Fibroblast of skin of left quadriceps (primary cell): ENCODE measurements around the gene CPLX1.

ENCODE experiments used
- DNase-seq, 2 experiments: peaks; one replicate each; pipeline ENCODE4 v3.0.0-alpha.2; 2013; ENCODE audit warnings: low read depth in 2 of 2

The CPLX1 gene

DNA sequence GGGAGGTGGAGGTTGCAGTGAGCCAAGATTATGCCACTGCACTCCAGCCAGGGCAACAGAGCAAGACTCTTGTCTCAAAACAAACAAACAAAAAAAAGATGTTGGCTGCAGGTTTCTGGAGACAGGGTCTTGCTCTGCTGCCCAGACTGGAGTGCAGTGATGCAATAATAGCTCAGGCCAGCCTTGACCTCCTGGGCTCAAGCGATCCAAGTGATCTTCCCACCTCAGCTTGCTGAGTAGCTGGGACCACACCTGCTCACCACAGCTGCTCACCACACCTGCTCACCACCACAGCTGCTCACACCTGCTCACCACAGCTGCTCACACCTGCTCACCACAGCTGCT lies 29.9 kb upstream of the CPLX1 start:
- DNase-seq = no peak

DNA sequence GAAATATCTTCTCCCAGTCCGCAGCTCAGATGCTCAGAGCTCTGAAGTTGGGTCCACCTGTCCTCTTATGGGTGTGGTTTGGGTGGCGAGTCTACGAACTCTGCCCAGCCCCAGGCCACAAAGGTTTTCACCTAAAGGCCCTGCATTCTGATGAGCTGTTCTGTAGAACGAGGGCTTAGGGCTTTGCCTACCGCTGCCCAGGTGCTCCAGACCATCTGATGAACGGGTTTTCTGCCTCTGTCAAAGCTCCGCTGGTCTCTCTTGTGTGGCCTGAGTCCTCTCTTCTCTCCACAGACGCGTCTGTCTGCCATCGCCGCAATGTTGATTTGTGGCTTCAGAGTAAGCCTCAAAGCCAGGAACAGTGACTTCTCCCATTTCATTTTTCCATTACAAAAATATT lies 28.4 kb upstream of the CPLX1 start:
- no peak for DNase-seq

DNA sequence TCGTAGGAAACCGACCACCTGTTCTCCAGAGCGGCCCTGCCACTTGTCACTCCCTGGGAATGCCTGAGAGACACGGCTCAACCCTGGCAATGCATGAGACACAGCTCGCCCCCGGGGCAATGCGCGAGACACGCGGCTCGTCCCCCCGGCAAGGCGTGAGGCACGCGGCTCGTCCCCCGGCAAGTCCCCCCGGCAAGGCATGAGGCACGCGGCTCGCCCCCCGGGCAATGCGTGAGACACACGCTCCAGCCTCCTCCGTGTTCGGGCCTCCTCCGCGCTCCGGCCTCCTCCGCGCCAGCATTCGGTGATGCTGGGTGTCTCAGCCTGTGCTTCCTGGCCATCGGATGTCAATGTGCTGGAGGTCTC lies 27.5 kb upstream of the CPLX1 start:
- DNase-seq = no peak

DNA sequence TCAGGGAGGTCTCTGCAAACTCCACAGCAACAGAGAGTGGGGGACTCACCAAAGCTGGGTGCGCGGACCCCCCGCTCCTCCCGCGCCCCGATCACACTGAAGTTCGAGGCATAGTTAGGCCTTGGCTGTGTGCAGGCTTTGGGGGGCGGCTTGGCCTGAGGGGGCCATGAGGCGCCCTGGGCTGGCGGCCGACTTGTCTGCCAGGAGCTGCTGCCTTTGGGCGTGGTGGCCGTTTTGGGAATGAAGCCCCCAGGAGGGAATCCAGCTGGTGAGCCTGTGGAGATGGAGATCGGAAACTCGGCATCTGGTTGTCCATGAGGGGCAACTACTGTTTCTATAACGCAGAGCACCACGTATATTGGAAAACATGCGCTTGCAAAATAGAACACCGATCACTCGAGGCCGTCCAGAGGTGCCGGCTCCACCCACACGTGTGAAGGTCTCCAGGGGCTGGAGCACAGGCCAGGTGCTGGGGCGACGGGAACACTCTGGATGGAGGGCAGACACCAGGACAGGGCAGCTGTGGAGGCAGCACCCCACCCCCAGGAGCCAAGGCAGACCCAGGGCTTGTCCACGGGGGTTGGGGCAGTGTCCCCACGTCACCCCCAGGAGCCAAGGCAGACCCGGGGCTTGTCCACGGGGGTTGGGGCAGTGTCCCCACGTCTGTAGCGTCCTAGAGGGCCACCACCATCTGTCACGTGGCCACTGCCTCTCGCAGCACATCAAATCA lies 25.9 kb upstream of the CPLX1 start:
- no peak for DNase-seq

DNA sequence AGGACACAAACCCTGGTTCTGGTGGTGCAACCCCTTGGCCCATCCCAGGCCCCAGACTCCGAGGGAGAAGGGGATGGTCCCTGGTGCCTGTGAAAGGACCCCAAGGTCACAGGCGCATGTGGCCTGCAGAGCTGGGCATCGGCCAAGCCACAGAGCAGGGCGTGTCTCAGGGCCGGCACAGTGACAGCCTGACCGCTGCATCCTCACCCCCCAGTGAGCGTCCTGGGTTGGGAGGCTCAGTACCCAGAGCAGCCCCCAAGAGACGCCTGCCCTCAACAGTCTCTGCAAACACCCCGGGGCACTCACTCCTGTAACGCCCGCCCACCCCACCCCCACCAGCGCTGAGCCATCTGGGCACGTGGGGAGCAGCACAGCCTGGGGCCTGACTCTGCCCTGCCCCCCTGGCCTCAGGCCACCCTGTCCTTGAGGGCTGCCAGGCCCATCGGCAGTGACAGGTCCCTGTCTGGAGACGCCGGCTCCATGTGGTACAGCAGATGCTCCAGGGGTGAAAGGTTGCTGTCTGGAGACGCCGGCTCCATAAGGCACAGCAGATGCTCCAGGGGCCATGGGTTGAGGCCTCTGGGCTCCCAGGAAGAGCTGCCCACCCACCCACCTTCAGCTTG lies 24.5 kb upstream of the CPLX1 start:
- no peak for DNase-seq

DNA sequence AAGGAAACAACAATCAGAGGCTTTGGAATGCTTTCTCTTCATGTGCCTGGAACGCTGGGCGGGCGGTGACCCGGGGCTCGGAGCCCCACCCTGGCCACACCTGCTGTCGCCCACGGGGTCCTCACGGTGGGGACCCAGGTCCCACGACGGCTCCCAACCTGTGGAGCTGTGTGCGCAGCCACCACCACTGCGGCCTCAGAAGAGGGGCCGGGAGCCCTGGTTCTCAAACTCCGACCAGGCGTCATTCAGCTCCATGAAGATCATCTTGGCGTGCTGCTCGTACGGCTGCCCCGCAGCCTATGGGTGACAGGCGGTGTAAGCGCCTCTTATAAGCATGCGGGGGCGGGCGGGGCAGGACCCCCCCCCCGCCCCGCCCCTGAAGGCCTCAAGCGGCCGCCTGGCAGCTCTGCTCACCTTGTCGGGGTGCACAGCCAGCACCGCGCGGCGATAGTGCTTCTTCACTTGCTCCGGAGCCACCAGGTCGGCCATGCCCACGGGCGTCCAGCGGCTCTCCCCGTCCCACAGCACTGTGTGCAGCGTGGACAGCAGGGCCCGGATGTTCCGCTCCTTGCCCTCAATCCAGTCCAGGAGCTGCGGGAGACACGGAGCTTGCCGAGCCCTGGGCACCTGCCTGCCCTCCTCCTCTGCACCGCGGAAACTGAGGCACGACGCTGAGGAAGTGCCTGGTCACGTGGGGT lies 23.7 kb upstream of the CPLX1 start:
- no peak for DNase-seq

DNA sequence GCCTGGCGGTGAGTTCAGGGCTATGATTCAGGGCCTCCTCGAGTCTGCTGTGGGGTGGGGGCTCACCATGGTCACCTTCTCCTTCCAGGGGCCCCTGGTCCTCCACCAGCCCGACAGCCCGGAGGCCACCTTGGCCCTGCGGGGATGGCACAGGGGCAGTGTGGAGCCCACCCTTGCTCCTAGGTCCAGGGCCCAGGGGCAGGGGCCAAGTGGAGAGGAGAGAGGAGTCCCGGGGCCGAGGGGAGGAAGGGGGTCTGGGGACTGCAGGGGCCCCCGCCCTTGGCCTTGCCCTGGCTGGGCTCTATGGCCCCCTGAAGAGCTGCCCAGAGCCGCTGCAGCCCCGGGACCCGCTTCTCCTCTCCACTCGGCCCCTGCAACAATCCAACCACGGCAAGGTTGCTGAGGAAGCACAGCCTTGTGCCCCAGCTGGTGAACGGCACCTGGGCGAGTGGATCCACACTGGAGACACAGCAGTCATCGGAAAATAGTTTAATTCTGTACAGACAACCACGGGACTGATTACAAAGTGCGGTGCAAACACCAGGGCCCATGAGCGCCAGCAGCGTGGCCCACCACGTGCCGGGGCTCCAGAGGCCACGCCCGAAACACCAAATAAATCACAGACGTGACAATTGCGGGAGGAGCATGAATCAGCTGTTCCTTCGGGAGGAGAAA lies 23.0 kb upstream of the CPLX1 start:
- DNase-seq = no peak

DNA sequence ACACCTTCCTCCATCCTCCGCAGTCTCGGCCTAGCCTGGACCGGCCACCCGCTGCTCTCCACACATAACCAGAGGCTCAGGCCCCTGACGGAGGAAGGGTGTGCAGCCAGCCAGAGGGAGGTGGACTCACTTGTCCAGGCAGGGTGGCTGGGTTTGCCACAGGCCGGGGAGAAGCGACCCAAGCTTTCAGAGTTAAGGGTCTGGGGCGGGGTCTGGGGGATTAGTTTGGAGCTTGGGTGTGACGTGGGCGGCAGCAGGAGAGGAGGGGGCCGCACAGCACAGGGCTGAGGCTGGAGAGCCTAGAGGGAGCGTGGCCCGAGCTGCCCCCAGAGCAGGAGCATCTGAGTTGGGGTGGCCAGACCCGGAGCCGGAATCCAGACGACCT lies 22.4 kb upstream of the CPLX1 start:
- DNase-seq = no peak

DNA sequence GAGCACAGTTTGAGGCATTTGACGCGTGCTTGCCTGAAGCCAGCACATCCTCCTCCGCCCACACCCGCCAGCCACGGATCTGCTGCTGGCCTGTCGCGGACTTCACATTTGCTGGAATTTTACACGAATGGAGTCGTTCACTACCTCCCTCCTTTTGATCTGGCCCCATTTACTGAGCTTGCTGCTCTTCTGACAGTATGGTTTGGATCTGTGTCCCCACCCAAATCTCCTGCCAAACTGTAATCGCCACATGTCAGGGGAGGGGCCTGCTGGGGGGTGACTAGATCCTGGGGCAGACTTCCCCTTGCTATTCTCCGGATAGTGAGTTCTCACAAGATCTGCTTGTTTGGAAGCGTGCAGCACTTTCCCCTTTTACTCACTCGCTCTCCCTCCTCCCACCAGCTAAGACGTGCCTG lies 19.9 kb upstream of the CPLX1 start:
- peak; percentile 5 to 6 for DNase-seq

DNA sequence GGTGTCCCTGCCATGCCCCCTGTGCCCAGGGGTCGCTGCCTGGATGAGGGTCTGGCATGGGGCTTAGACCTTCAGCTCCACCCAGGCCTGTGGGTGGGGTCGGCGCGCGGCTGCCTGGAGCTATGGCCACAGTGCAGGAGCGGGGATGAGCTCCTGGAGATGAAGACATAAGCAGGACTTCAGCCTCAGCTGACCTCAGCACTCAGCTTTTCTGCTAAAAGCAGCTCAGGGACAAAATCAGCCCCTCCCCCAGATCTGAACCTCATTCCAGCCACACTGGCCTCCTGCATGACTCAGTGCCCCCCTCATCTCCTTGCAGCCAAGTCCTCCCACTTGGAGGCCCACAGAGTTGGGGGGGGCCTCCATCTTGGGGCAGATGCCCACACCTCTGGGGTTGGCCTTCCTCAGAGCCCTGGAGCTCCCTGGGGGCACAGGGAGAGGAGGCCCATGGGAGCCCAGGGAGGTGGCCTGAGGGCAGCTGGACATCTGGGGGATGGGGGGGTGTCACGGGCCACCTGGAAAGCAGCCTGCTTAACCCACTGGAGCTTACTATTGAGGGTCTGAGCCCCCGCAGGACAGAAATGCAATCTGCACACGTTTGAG lies 19.4 kb upstream of the CPLX1 start:
- peak; percentile 9 to 13 for DNase-seq

DNA sequence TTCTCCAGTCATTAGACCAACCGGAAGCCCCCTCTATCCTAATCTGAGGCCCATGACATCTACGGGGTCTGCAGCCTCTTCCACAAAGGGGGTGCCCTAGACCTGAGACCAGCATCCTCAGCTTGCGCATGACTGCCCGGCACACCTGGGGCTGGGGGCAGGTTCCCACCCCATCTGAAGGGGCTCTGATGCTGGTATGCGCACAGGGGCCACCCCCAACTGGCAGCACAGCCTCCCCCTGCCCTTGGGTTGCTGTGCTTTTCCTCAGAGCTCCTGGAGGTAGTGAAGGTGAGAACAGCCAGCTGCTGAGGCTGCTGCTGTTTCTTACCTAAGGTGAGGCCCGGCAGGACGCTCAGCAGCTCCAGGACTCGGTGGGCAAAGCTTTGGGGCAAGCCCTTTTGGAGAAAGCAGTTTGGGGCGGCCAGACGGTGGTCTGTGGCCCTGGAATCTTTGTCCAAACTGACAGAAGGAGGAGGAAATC lies 18.9 kb upstream of the CPLX1 start:
- no peak for DNase-seq

DNA sequence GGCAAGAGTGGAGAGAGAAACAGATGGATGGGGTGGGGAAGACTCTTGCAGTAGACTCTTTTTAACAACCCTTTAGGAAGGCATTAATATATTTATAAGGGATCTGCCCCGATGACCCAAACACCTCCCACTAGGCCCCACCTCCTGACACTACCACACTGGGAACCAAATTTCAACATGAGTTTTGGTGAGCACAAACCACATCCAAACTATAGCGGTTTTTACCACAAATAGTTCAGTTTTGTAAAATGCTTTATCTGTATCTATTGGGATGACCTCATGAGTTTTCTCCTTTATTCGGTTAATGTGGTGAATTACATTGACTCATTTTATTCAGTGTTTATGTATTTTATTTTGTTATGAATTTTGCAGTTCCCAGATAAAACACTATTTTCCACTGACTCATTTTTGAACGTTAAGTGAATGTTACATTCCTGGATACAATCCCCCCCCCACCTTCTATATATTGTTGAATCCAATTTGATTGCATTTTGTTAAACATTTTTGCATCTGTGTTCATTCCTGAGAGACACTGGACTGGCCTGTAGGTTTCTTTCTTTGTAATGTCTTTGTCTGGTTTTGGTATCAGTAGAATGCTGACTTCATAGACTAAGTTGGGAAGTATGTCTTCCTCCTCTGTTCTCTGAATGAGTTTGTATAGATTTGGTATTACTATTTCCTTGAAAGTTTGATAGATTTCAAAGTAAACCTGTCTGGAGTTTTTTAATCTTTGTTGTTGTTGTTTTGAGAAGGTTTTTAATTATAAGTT lies 13.9 kb upstream of the CPLX1 start:
- DNase-seq = no peak

DNA sequence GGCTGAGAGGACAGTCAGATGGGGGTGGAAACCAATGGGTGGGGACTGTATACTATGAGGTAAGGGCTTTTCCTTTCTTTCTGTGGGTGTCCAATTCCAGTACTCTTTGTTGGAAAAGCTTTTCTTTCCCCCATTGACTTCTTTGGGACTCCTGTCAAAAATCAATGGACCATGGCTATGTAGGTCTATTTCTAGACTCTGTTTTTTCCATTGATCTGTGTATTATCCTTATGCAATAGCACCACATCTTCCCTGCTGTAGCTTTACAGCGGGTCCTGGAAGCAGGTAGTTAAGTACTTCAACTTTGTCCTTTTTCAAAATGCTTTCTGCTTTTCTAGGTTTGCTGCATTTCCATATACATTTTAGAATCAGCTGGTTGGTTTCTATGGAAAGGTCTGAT lies 11.8 kb upstream of the CPLX1 start:
- no peak for DNase-seq

DNA sequence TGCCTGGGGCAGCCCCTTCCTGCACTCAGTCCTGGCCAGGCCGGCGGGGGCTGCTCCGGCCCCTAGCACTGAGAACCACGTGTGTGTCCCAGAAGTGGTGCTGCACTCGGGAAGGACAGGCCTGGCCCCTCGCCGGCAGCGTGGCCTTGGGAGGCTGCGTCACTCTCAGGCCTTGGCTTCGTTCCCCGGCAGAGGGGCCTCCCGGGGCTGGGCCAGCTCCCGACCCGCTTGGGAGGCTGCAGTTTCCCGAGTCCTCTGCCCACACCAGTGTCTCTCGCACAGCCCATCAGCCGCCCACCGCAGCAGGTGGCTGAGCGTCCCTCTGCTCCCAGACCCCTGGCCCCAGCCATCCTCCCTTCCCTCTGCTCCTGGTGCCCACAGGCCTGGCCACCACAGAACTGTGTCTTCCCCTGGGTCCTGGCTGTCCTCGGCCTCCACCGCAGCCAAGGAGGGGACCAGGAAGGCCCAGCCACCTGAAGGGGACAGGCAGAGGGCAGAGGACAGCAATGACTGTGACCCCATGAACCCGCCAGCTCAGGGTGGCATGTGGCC lies 10.9 kb upstream of the CPLX1 start:
- no peak for DNase-seq

DNA sequence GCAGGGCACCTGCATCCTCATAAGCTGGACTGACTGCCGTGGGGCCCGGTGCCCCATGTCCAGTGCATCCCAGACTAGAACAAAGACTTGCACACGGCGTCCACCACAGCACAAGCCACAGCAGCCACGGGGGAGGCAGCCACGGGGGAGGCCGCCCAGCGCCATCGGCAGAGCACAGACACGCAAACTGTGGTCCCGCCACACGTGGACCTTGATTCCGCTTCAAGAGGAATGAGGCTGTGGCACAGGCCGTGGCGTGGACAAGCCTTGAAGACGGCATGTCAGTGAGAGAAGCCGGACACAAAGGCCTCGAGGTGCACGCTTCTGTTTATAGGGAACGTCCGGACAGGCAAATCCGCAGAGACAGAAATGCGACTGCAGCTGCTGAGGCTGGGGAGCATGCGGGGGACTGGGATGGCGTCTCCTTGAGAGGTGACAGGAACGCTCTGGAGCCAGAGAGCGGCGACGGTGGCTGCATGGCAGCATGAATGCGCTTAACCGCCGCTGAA lies 10.1 kb upstream of the CPLX1 start:
- no peak for DNase-seq

DNA sequence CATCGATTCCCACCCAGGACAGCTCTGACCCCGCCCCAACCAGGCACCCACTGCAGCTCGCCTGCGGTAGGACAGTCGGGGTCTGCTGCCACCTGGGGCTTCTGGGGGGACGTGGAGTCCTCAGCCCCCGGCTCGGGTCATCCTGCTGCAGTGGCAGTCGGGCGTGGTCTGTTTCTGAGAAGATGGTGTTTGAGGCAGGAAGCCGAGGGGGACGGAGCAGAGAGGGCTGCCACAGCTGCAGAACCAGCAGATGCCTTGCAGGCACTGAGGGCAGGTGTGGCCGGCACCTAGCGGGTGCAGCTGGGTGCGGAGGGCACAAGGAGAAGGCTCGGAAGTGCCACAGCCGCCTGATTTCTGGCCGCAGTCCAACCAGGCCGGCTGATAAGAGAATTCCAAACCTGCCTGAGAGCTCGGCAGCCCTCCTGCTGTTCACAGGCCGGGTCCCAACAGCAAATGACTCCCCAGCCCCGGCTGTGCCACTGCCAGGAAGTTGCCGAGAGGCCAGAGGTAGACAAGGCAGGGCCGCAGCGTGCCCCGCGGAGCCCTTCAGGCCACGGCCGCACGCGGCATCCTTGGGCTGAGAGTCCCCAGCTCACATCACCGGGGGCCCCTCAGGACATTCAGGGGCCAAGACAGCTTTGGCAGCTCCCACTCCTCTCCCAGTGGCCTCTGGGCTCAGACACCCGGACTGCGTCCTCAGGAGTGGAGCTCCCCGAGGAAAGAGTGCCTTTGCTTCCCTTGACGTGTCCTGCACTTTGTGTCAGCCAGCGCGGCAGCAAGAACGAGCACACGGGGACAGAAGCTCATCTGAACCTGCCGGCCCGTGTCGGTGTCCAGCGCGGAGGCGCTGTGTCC lies 9.4 kb upstream of the CPLX1 start:
- no peak for DNase-seq

DNA sequence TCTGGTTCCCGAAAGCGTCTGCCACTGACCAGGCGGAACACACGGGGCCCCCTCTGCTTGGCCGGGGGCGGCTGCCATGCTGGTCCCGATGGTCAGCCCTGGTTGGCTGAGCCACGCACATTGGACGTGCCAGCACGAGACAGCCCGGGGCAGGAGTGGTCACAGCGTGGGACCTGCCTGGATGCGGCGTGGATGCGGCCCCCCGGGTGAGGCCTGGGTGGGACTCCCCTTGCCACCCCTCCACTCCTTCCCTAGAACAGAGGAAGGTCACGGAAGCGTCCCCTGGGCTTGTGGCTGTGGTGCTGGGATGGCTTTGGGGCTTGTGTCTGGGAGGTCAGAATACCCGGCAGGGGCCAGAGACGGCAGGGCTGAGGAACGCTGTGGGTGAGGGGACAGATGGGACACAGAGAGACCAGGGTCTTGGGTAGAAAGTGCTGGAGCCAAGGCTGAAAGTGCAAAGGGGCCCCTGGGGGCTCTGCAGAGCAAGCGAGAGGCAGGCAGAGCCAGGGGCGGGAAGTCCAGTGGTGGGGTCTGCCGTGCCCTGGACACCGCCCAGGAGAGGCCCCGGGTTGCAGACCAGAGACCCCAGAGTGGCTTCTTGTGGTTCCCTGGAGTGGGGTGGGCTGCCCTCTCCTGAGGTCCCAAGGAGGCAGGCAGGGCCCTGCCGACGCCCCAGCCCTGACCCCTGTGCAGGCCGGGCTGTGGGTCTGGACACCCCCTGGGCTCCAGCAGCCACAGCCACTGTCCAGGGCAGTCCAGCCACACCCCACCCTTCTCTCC lies 8.6 kb upstream of the CPLX1 start:
- DNase-seq = no peak

DNA sequence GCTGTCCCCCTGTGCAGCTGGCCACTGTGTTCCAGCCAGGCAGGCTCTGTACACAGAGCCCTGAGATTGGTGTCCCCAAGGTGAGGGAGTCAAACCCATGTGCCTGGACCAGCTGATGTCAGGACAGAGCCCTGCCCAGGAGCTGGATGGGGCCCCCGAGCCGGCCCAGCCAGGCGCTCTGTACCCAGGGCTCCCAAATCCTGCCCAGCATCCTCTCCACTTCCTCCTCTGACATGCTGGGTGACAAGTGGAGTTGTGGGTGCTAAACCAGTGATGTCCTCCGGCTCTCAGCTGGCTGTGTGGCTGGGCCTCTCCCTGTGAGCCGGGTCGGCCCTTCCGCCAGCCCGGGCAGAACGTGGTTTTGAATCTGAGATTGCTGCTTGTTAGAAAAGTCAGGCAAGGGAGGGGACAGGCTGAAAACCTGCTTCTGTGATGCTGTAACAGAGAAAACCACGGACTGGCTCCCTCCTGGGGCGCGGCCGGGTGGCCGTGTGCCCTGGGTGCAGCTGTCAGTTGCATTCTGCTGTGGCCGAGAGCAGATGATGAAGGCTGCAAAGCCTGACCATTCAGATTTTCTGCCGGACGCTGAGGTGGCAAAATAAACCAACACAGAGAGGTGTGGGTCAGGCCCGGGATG lies 7.9 kb upstream of the CPLX1 start:
- DNase-seq = no peak

DNA sequence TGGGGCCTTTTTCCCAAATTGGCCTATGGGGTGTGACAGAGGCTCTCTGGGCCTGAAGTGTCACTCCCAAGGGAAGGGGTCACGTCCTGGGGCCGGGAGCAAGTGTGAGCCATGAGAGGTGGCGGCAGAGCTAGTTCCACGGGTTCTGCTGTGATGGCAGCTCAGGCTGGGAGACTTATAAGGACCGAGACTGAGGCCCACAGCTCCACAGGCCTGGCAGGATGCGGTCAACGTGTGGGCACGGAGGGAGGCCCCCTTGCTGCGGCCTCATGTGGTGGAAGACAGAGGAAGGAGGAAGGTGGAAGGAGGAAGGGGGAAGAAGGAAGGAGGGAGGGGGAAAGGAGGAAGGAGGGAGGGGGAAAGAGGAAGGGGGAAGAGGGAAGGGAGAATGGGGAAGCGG lies 7.2 kb upstream of the CPLX1 start:
- DNase-seq = no peak
